M059J (cell line): ENCODE measurements around the gene REP15. TPM values are rescaled to one million over a fixed set of nuclear protein-coding genes. Genes with fewer than 3 reads are reported as not detected.
"Not testable (repeated sequence)": the region's sequence is repeated elsewhere in the genome, so short reads cannot be mapped to it uniquely, and the experiment has no call there.

Source experiments
- DNase-seq: peaks from one replicate; pipeline ENCODE4 v3.0.0-alpha.2; 2012; ENCODE audit warnings: low read depth
- total RNA-seq: library from RNA; depleted of rRNA; stranded (reverse); fragments of >200 nt; shearing (Covaris generic); gene quantifications from 2 replicates; pipeline ENCODE4 v1.2.3, GENCODE V29; 2014

Gene REP15
- total RNA-seq, 1 experiment from 2014 or later, result 1.2 TPM

DNA sequence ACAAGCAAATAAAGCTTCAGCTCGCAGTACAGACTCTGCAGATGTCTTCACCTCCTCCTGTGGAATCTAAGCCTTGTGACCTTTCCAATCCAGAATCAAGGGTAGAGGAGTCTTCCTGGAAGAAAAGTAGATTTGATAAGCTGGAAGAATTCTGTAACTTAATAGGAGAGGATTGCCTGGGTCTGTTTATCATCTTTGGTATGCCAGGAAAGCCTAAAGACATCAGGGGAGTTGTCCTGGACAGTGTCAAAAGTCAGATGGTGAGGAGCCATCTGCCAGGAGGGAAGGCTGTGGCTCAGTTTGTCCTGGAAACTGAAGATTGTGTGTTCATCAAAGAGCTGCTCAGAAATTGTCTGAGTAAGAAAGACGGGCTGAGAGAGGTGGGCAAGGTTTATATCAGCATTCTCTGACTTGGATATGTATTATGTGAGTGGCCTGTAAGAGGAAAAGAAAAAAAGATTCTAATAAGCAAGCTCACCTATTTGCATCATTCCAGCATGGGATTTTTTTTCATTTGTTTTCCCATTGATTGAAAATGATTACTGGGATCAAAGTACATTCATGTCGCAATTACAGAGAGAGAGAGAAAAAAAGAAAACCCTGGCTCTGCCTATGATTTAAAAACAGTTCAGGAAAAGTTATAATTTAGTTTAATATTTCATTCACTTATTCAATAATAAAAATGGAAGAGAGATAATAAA lies 767 bp downstream of the REP15 start:
- no peak for DNase-seq

- peak; percentile 71 for DNase-seq
Observed at GRCh38 chr12:27703720-27704452, 7.6 kb downstream of the REP15 start.

DNA sequence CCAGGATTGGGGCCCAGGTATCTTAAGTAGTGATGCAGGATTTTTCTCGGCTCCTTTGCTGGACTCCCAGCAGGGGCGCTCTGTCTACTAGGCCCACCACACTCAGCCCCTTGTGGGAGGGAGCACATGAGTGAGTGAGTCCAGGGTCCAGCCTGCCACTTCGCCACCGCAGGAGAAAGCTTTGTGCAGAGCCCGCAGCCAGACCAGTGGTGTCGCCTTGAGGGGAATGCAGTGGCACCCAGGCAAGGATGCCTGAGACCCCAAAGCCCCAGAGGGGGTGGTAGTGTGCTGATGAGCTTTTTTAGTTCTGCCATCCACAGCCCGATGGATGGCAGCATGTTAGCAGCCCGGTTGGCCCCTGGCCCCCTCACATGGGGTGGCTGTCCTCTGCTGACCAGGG lies 9.0 kb downstream of the REP15 start:
- DNase-seq, result no peak

GRCh38 chr12:27707216-27707615 lies 11.0 kb downstream of the REP15 start:
- no peak for DNase-seq

GRCh38 chr12:27709212-27709931 lies 13.1 kb downstream of the REP15 start:
- DNase-seq, result no peak

DNA sequence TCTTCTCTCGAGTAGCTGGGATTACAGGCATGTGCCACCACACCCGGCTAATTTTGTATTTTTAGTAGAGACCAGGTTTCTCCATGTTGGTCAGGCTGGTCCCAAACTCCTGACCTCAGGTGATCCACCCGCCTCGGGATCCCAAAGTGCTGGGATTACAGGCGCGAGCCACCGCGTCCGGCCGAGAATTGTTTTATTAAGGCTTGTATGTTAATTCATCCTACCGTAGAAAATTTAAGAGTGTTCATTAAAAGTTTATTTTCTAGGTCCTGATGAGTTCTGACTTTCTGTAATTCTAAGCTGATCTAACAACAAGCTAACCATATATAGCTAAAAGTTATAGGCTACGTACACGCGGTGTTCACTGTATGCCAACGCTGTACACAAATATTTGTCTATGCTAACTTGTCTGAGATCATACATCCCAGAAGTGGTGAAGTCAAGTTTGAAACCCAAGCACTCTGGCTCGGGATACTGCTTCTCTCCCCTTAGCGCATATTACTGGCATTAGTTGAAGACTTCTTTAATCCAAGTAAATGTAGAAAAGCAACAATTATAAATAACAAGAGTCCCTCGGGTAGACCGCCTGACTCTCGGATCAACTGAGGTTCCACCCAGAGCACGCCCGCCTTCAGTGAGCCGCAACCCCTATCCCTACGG lies 13.8 kb downstream of the REP15 start:
- DNase-seq, result peak; percentile 37

DNA sequence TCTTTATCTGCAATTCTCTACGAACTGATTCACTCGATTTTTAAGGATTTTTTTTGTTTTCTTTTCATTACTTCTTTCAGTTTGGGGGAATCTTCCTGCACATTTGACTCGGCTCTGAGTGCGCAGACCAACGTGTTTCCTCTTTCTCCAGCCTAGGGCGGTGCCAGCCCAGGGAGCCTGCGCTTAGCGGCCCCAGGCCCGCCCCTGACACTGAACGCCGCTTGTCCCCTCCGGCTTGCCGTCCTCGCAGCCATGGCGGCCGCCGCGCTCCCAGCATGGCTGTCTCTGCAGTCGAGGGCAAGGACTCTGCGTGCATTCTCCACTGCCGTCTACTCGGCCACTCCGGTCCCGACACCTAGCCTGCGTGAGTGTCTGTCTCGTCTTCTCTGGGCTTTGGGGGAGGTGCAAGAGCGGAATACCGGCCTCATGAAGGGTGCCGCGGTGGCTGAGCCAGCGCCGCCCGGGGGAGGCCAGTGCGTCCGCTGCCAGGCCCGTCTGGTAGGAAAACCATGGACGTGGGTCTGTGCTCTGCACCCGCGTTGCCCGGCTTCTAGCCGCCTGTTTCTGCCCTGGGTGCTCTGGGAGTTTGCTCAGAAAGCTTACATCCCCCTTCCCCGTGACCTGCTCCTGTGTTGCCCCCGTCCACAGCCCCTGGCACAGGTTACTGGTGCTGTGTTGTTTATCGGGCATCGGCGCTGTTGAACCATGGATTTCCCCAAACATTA lies 14.5 kb downstream of the REP15 start, which contains the start of gene MRPS35:
MRPS35 (plus strand) TSS at position 241 of the 725 bp plus-strand sequence; CDS start at position 253, 12 bp downstream.
- peak; percentile 86 for DNase-seq

DNA sequence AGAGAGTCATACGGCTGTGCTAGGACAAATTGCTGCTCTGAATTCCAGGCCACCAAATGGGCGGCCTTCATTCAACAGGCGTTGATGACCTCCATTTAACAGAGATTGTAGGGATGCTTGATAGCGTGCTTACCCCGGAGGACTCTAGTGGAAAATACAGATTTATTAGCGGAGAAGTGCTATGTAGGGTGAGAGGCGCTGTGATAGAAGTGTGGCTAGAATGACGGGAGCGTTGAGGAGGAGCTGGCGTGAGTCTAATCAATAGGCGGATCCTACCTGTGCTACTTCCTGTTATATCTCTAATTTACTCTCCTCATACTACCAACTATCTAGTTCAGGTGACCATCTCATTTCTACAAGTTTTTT lies 15.1 kb downstream of the REP15 start:
- DNase-seq, result peak; percentile 31

DNA sequence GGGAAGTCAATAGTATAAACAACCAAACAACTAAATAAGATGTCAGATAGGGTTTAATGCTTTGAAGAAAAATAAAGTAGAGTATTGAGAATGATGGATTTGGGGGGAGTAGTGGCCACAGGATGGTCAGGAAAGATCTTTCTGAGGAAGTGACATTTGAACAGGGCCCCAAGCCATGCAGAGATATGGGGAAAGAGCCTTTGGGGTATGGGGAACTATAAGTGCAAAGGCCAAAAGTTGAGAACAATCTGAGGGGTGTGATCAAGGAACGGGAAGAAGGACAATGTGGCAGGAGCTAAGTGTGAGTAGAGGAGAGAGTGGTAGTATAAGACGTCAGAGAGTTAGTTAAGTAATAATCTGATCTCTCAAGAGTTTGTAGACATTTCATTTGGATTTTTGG lies 15.7 kb downstream of the REP15 start:
- no peak for DNase-seq

- DNase-seq, result no peak
Observed at GRCh38 chr12:27723212-27723611, 27.0 kb downstream of the REP15 start.

- DNase-seq, result no peak
Observed at GRCh38 chr12:27730097-27730588, 33.9 kb downstream of the REP15 start.

- DNase-seq, result no peak
Observed at GRCh38 chr12:27732281-27732680, 36.0 kb downstream of the REP15 start.

GRCh38 chr12:27733052-27733656 lies 36.9 kb downstream of the REP15 start:
- DNase-seq, result peak; percentile 24

GRCh38 chr12:27733791-27734190 lies 37.5 kb downstream of the REP15 start:
- no peak for DNase-seq

DNA sequence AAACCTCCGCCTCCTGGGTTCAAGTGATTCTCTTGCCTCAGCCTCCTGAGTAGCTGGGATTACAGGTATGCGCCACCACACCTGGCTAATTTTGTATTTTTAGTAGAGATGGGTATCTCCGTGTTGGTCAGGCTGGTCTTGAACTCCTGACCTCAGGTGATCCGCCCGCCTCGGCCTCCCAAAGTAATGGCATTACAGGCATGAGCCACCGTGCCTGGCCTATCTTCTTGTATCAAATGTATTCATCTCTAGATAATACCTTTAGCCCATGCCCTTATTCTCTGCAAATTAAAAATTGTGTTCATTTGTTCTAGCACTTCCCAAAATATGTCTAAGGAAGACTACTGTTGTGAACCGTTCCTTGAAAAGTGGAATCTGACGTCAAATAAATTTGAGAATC lies 38.1 kb downstream of the REP15 start:
- not testable (repeated sequence) for DNase-seq

GRCh38 chr12:27743601-27744000 lies 47.4 kb downstream of the REP15 start:
- no peak for DNase-seq

GRCh38 chr12:27745734-27746133 lies 49.5 kb downstream of the REP15 start:
- not testable (repeated sequence) for DNase-seq
